ENCODE data around the gene SBNO1.

The SBNO1 gene

DNA sequence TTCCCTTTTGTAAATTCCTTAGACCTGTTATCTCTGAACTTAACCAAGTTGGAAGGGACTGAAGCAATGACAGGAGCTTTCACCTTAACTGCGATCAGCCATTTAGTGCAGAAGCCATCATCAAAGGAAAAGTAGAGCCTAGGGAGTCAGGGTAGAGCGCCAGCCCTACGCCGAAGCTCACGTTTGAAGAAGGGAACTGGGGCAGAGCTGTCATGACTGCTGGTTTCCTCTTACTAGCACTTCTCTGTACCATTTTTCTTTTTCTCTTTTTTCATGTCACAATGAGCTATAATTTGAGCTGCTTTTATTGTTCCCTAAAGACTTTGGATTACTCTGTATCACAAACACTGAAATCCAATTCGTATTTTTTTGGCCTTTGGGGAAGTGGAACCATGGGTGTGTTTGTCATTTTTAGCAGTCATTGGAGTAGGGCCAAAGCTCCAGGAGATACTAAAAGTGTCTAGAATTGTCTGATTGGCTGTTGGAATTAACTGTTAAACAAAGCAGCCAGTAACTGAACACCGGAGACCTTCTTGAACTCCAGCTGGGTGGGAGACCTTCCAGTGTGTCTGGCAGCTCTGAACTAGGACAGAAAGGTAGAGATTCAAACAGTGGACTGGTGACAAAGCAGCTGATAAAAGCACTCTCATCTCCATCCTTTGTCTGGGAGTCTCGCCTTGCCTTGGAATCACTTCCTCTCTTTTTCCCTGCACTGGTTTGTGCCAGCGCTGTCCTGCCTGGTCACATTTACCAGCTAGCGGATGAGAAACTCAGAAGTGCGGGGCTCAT, 122.3 kb downstream of the SBNO1 start:
- DNase-seq, result no peak
